ENCODE data around the gene ECHDC3. TPM values are rescaled to one million over a fixed set of nuclear protein-coding genes. Genes with fewer than 3 reads are reported as not detected.
A peak's percentile ranks its signal among the peaks of the same experiment; 100 is the strongest.

Gene ECHDC3
- total and polyA plus RNA-seq, 2 of the 13 experiments (the other 11 are each of a cell fraction or from before 2014, with no cell fraction given): not detected

- TF ChIP-seq ZNF407 (CRISPR knock-in tag; IDR thresholded peaks at IDR 0.05; ENCODE audit: not compliant biosample characterization) (peak; percentile 42), FOSL2 (CRISPR knock-in tag; IDR thresholded peaks at IDR 0.05) (peak; percentile 76), ZNF180 (CRISPR knock-in tag; IDR thresholded peaks at IDR 0.05; ENCODE audit: borderline replicate concordance, low read depth) (no peak), MIER3 (CRISPR knock-in tag; IDR thresholded peaks at IDR 0.05; ENCODE audit: borderline replicate concordance) (peak; percentile 87; the same call in 1 of the 2 replicates), ZNF883 (CRISPR knock-in tag; IDR thresholded peaks at IDR 0.05; ENCODE audit: not compliant biosample characterization) (peak; percentile 68), ZNF782 (CRISPR knock-in tag; IDR thresholded peaks at IDR 0.05; ENCODE audit: borderline replicate concordance) (peak; percentile 70; the same call in 1 of the 2 replicates), FOXP4 (CRISPR knock-in tag; IDR thresholded peaks at IDR 0.05) (peak; percentile 94), ERF (CRISPR knock-in tag; IDR thresholded peaks at IDR 0.05) (peak; percentile 79; the same call in 1 of the 2 replicates), SP140L (CRISPR knock-in tag; IDR thresholded peaks at IDR 0.05; ENCODE audit: borderline replicate concordance) (no peak; the same call in 1 of the 2 replicates), SETDB1 (CRISPR knock-in tag; IDR thresholded peaks at IDR 0.05; ENCODE audit: borderline replicate concordance) (no peak), ZNF451 (CRISPR knock-in tag; IDR thresholded peaks at IDR 0.05) (0 out of 2 replicates have a peak, but pooled peaks have one; percentile 54), ZBTB46 (CRISPR knock-in tag; IDR thresholded peaks at IDR 0.05; ENCODE audit: borderline replicate concordance) (no peak), ZNF546 (CRISPR knock-in tag; conservative IDR thresholded peaks at IDR 0.05) (no peak), TFE3 (CRISPR knock-in tag; IDR thresholded peaks at IDR 0.05) (peak; percentile 84), ZNF274 (CRISPR knock-in tag; IDR thresholded peaks at IDR 0.05) (peak; percentile 81), RAD51 (IDR thresholded peaks at IDR 0.05; ENCODE audit: borderline replicate concordance) (no peak)
These were observed 42.6 kb upstream of the ECHDC3 start (continued) for GRCh38 chr10:11699550-11700097.

Measured in HepG2 (cell line).